Tibial nerve (tissue), 3 donors: ENCODE results near the gene C20orf202.

Experiments
- CTCF ChIP-seq, 5 experiments: fragments of 200-600 bp in 3 of 5; fragments of 450-650 bp in 2 of 5; sonication (generic) in 3 of 5; IDR thresholded peaks; one replicate each; pipeline ENCODE4 v1.5.1; 2016 to 2019; ENCODE audit warnings: antibody characterized with exemption in 5 of 5, mild to moderate bottlenecking in 3 of 5, moderate library complexity in 2 of 5
- POLR2A ChIP-seq, 2 donors: fragments of 450-650 bp; IDR thresholded peaks; one replicate each; pipeline ENCODE4 v1.6.1; 2017; ENCODE audit warnings: antibody characterized with exemption in 2 of 2, mild to moderate bottlenecking in 2 of 2, moderate library complexity in 2 of 2

DNA sequence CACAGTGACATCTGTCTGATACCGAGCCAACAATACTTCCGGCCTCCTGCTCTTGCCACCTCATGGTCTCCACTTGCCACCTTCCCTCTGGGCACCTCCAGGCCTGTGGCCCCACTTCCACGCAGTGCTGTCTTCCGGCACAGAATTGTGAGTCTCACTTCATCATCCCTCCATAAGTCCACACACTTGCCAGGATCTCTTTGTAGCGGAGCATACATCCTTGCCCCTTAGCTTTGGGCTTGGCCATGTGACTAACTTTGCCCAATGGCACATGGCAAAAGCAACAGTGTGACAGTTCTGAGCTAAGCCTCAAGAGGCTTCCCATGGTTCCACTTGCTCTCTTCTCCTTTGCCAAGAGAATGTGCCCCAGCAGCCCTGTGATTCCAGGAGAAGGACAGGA lies 4.5 kb upstream of the C20orf202 start:
- TF ChIP-seq CTCF (IDR thresholded peaks at IDR 0.05) (no peak), POLR2A (IDR thresholded peaks at IDR 0.05) (no peak)
